Natural killer cell (primary cell): ENCODE data around the gene ZNF532. TPM values are rescaled to one million over a fixed set of nuclear protein-coding genes. Genes with fewer than 3 reads are reported as not detected.

Source experiments
- ATAC-seq, 3 donors: fragments of 150-1000 bp in 2 of 3; fragments of 200-7000 bp in 1 of 3; cut with Tn5 transposase; 1 replicate in 1 of 3; 2 replicates in 2 of 3; pipeline ENCODE4 v1.10.0; 2021; ENCODE audit warnings: mild to moderate bottlenecking in 2 of 3, moderate library complexity in 2 of 3
- DNase-seq, 2 donors: peaks; one replicate each; pipeline versions ENCODE4 v3.0.0 to v3.0.0-alpha.2; 2013 to 2021; ENCODE audit warnings: mixed read lengths in 1 of 2
- H3K27ac ChIP-seq: one replicate; pipeline ENCODE4 v1.5.1; 2013; ENCODE audit warnings: mild to moderate bottlenecking, low read length
- H3K27me3 ChIP-seq: one replicate; pipeline ENCODE4 v1.6.1; 2013; ENCODE audit warnings: low read length; ENCODE audit not compliant: control insufficient read depth, insufficient read depth
- H3K36me3 ChIP-seq: one replicate; pipeline ENCODE4 v1.6.1; 2013; ENCODE audit warnings: low read length; ENCODE audit not compliant: control insufficient read depth, insufficient read depth
- H3K4me1 ChIP-seq: one replicate; pipeline ENCODE4 v1.6.1; 2013; ENCODE audit warnings: low read length; ENCODE audit not compliant: control insufficient read depth, insufficient read depth
- H3K4me3 ChIP-seq: one replicate; pipeline ENCODE4 v1.5.1; 2013; ENCODE audit warnings: low read length
- H3K9me3 ChIP-seq: one replicate; pipeline ENCODE4 v1.6.1; 2013; ENCODE audit warnings: low read length; ENCODE audit not compliant: control insufficient read depth, insufficient read depth
- H3K27ac Mint-ChIP-seq, 2 donors: one replicate each; pipeline ENCODE4 v1.8.0; 2022; ENCODE audit warnings: mild to moderate bottlenecking in 2 of 2, mixed read lengths in 2 of 2, moderate library complexity in 1 of 2
- H3K27me3 Mint-ChIP-seq, 2 donors: one replicate each; pipeline ENCODE4 v1.8.0; 2022; ENCODE audit warnings: low read depth in 2 of 2, mixed read lengths in 2 of 2
- H3K36me3 Mint-ChIP-seq: one replicate; pipeline ENCODE4 v1.8.0; 2022; ENCODE audit warnings: mixed read lengths
- H3K4me1 Mint-ChIP-seq, 2 donors: one replicate each; pipeline ENCODE4 v1.8.0; 2022; ENCODE audit warnings: mixed read lengths in 2 of 2
- H3K4me3 Mint-ChIP-seq: one replicate; pipeline ENCODE4 v1.8.0; 2022; ENCODE audit warnings: mild to moderate bottlenecking, moderate library complexity, mixed read lengths
- H3K9me3 Mint-ChIP-seq, 2 donors: one replicate each; pipeline ENCODE4 v1.8.0; 2022; ENCODE audit warnings: mixed read lengths in 2 of 2
- WGBS: methylation state at CpG from one replicate; pipeline ENCODE4 v1.1.7; 2013; ENCODE audit warnings: missing lambda C conversion rate; ENCODE audit not compliant: insufficient coverage; 5-methylcytosine and 5-hydroxymethylcytosine counted together
- intact Hi-C: fragments of 100-400 bp; cut with micrococcal nuclease; formaldehyde crosslinking; loops from one replicate; pipeline ENCODE4 v1.14.2; 2022
- total RNA-seq, 4 donors: library from RNA; stranded (reverse); fragments of 120-200 nt in 1 of 4; gene quantifications; one replicate each; pipeline versions ENCODE4 v1.2.3 to v1.2.4, GENCODE V29; 2013 to 2022
- TF ChIP-seq, protein P1 (sequence below): fragments of 200-600 bp; IDR thresholded peaks from one replicate; pipeline ENCODE4 v1.8.0; 2022; ENCODE audit warnings: antibody characterized with exemption

ZNF532 gene
- total RNA-seq, 3 donors from 2014 or later (not counting 1 experiment from before 2014, with no cell fraction given) = 4.8 to 28.5 (median 6.1) TPM

DNA sequence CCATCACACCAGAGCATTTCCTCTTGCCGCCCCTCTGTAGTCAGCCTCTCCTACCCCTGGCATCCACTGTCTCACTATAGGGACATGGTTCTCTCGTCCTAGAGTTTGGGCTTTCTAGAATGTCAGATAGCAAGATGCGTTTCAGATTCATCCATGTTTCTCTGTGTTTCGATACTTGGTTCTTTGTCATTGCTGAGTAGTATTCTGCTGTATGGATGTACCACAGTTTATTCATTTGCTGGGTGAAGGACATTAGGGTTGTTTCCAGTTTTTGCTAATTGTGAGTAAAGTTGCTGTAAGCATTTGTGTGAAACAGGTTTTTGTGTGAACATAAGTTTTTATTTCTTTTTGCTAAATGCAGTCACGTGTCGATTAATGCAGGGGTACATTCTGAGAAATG lies 3.8 kb downstream of the ZNF532 start:
- ATAC-seq (no peak), DNase-seq (no peak)
- Mint-ChIP-seq H3K9me3 (no peaks in the 10 kb centered on the region), H3K4me3 (no peak overlapping the region), H3K36me3 (no peaks in the 10 kb centered on the region), H3K27me3 (peaks cover 32 to 68% of the 10 kb centered on the region in 2 donors), H3K4me1 (peaks cover 0 to 7% of the 10 kb centered on the region in 2 donors), H3K27ac (no peak overlapping the region)
- H3K27ac ChIP-seq = no peak overlapping the region
- intact Hi-C loops = no loop called here
- 91% methylated on average over 6 of the region's 6 CpGs for whole genome bisulfite sequencing
- no peak overlapping the region for H3K4me3 ChIP-seq
- no peaks in the 10 kb centered on the region for H3K36me3 ChIP-seq
- H3K9me3 ChIP-seq = no peaks in the 10 kb centered on the region
- H3K27me3 ChIP-seq = no peaks in the 10 kb centered on the region
- H3K4me1 ChIP-seq = peaks cover 3% of the 10 kb centered on the region
- TF ChIP-seq, protein P1, sequence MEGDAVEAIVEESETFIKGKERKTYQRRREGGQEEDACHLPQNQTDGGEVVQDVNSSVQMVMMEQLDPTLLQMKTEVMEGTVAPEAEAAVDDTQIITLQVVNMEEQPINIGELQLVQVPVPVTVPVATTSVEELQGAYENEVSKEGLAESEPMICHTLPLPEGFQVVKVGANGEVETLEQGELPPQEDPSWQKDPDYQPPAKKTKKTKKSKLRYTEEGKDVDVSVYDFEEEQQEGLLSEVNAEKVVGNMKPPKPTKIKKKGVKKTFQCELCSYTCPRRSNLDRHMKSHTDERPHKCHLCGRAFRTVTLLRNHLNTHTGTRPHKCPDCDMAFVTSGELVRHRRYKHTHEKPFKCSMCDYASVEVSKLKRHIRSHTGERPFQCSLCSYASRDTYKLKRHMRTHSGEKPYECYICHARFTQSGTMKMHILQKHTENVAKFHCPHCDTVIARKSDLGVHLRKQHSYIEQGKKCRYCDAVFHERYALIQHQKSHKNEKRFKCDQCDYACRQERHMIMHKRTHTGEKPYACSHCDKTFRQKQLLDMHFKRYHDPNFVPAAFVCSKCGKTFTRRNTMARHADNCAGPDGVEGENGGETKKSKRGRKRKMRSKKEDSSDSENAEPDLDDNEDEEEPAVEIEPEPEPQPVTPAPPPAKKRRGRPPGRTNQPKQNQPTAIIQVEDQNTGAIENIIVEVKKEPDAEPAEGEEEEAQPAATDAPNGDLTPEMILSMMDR = no peak

- Histone ChIP-seq H3K27ac (no peak overlapping the region), H3K4me1 (no peaks in the 10 kb centered on the region), H3K36me3 (no peaks in the 10 kb centered on the region), H3K4me3 (no peak overlapping the region), H3K9me3 (no peaks in the 10 kb centered on the region), H3K27me3 (no peaks in the 10 kb centered on the region)
- no peak overlapping the region for H3K4me3 Mint-ChIP-seq
- no peak overlapping the region for H3K27ac Mint-ChIP-seq
- intact Hi-C loops = no loop called here
- WGBS = 84% methylated on average over 5 of the region's 5 CpGs
- DNase-seq (no peak), ATAC-seq (no peak)
- H3K4me1 Mint-ChIP-seq = no peaks in the 10 kb centered on the region
- peaks cover 25 to 66% of the 10 kb centered on the region in 2 donors for H3K27me3 Mint-ChIP-seq
- TF ChIP-seq, protein P1 = no peak
- H3K9me3 Mint-ChIP-seq = no peaks in the 10 kb centered on the region
- H3K36me3 Mint-ChIP-seq = no peaks in the 10 kb centered on the region
Measured at GRCh38 chr18:58870130-58870529, 5.5 kb downstream of the ZNF532 start.

DNA sequence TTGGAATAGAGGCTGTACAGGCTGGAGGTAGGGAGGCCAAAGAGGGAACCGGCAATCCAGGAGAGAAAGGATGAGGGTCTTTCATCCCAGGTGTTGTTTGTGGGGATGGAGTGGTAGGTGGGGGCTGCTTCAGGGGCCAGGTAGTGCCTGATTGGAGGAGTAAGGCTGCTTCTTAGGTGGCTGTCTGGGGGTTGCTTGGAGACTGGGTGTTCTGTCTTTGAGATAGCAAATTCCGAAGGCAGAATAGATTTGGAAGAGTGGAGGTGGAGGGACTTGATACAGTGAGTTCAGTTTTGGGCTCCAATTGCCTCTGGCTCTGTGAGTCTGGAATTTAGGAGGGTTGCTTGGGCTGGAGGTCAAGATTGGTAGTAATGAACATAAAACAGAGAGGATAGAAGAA lies 5.9 kb downstream of the ZNF532 start:
- TF ChIP-seq, protein P1 = no peak
- Mint-ChIP-seq H3K4me3 (no peak overlapping the region), H3K4me1 (no peaks in the 10 kb centered on the region), H3K36me3 (no peaks in the 10 kb centered on the region), H3K9me3 (no peaks in the 10 kb centered on the region), H3K27me3 (peaks cover 21 to 61% of the 10 kb centered on the region in 2 donors), H3K27ac (no peak overlapping the region)
- Histone ChIP-seq H3K4me3 (no peak overlapping the region), H3K4me1 (no peaks in the 10 kb centered on the region), H3K36me3 (no peaks in the 10 kb centered on the region), H3K27me3 (no peaks in the 10 kb centered on the region), H3K27ac (no peak overlapping the region), H3K9me3 (no peaks in the 10 kb centered on the region)
- 89% methylated on average over 2 of the region's 2 CpGs for WGBS
- intact Hi-C loops = no loop called here
- no peak for ATAC-seq
- DNase-seq = no peak
